SIG-M5 treated with dmso at 0.1 percent for 504 hours (cell line): ENCODE results near the gene RASD1.
A peak's percentile ranks its signal among the peaks of the same experiment; 100 is the strongest.

Experiments
- DNase-seq: peaks from one replicate; lab custom pipeline; 2025; ENCODE audit not compliant: unreplicated experiment; lab: John Stamatoyannopoulos, UW

The RASD1 gene

GRCh38 chr17:17448076-17448475 lies 48.1 kb downstream of the RASD1 start:
- DNase-seq, result no peak

DNA sequence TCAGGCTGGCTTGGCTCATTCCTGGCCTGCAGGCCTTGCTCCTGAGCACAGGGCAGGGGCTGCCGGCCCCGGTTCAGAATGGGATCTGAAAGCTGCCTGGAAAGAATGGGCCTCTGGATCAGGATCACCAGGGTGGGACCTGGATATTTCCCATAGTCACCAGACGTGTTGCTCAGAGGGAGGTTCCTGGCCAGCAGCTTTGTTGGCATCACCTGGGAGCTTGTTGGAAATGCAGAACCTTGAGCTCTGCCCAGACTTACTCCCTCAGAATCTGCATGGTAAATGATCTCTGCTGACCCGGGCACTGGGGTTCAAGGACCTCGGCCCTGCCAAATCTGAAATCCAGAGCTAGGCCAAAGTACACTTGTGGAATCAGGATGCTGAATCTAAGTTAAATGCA lies 48.9 kb downstream of the RASD1 start:
- no peak for DNase-seq

- DNase-seq, result no peak
Observed at GRCh38 chr17:17446666-17447155, 49.5 kb downstream of the RASD1 start.

GRCh38 chr17:17445925-17446665 lies 50.1 kb downstream of the RASD1 start:
- peak; percentile 65 for DNase-seq

DNA sequence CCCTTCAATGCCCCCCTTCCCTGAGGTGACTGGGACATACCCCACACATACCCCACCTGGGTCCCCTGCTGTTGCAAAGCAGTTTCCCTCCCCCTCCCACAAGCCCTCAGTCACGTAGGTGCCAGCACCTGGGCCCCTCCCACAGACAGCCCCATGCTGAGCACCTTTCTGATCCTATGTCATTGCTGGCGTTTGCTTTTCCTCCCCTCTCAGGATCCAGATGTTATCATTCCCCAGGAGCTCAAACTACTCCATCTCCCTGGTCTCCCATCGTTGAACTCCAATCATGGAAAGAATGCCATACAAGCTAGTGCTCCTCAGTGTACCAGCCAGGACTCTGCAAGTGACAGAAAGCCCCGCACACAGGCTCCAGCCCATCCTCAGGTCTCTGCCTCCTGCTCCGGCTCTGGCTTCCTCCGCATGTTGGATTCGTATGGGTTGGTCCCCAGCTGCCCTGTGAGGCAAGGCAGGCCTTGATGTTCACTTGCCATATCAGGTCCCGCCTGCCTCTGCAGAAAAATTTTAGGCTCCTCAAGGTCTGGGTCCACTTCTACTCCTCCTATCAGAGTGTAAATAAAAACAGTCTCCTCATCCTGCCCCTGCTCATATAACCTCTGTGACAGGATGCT lies 50.8 kb downstream of the RASD1 start:
- DNase-seq, result no peak
